ENCODE results near the gene GRAMD2B.

- TF ChIP-seq POLR2A (IDR thresholded peaks at IDR 0.05) (no peak), CTCF (IDR thresholded peaks at IDR 0.05) (no peak)
These were observed 7.4 kb upstream of the GRAMD2B start for GRCh38 chr5:126415789-126416188.
